Prostate gland (tissue), 2 donors: ENCODE results near the gene STARD8.

Experiments used
- CTCF ChIP-seq, 4 experiments: fragments of 200-600 bp in 2 of 4; fragments of 450-650 bp in 2 of 4; sonication (generic) in 2 of 4; IDR thresholded peaks; 1 replicate in 3 of 4; 2 replicates in 1 of 4; pipeline ENCODE4 v1.5.1; 2016 to 2019; ENCODE audit warnings: antibody characterized with exemption in 4 of 4, mild to moderate bottlenecking in 2 of 4, moderate library complexity in 2 of 4
- POLR2A ChIP-seq: fragments of 450-650 bp; IDR thresholded peaks from one replicate; pipeline ENCODE4 v1.6.1; 2016; ENCODE audit warnings: antibody characterized with exemption, mild to moderate bottlenecking
- POLR2AphosphoS5 ChIP-seq: sonication (generic); formaldehyde crosslinking; IDR thresholded peaks from one replicate; pipeline ENCODE4 v1.6.1; 2017; ENCODE audit warnings: antibody characterized with exemption

- TF ChIP-seq POLR2A (no peak), CTCF (IDR thresholded peaks at IDR 0.05) (no peak), POLR2AphosphoS5 (no peak)
These were observed 69.7 kb downstream of the STARD8 start for GRCh38 chrX:68717196-68717595.
